HG02623 (cell line): ENCODE measurements around the gene ORM1.
A peak's percentile ranks its signal among the peaks of the same experiment; 100 is the strongest.

Source experiments
- ATAC-seq: cut with Tn5 transposase; IDR thresholded peaks from one replicate; pipeline ENCODE4 v1.9.1; 2021; ENCODE audit warnings: moderate library complexity; ENCODE audit not compliant: unreplicated experiment

The ORM1 gene

GRCh38 chr9:114341152-114341830 lies 18.4 kb downstream of the ORM1 start:
- ATAC-seq, result no peak

GRCh38 chr9:114341991-114342390 lies 19.1 kb downstream of the ORM1 start:
- ATAC-seq, result no peak

DNA sequence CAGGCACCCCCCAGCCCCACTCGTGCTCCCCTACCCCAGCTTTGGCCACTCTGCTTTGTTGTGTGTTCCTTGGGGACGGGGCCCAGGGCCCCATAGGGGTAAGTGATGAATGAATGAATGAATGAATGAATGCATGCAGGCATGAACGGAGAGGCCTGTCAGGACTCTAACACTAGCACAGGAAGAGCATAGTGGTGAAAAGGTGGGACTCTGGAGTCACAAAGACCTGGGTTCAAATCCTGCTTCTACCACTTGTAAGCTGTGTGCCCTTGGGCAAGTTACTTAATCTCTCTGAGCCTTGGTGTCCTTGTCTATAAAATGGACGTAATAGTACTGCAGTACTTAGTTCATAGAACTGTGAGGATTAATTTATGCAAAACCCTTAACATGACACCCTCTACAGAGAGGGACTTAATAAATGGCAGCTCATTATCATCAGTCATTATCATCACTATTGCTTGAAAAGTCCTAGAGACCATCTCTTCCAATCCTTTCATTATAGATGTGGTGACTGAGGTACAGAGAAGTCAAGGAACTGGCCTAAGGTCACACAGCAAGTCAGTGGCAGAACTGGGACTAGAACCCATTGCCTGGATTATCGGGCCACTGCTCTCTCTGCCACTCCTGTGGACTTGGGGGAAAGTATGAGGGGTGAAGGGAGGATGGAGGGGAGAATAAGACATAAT lies 20.0 kb downstream of the ORM1 start:
- no peak for ATAC-seq

DNA sequence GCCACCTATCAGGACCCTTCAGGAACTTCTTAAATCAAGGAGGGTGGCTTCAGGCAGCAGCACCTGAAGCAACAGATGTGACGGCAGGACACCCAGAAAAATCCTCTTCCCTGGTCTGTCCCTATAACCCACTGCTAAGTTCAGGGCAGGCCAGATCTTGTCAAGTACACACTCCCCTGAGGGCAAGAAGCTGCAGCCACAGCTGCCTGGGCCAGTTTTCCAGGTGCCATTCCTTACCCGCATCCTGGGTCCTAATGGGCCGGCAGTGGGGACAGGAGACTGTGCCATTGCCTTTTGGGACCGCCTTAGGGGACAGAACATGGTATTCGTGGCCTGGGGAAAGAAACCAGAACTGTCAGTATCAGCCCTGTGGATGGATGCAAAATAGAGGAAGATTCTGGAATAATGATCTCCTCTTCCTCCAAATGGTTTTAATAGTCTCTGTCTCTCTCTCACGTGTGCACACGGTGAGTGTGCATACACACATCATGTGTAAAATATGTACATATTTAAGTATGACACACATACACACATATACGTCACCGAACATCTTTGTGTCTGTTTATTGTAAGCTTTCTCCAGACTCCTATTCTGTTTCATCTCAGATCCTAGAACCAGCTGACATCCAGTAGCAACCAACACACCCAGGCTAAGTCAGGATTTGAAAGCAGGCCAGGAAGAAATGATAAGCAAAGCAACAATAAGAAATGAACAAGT lies 20.7 kb downstream of the ORM1 start:
- no peak for ATAC-seq

DNA sequence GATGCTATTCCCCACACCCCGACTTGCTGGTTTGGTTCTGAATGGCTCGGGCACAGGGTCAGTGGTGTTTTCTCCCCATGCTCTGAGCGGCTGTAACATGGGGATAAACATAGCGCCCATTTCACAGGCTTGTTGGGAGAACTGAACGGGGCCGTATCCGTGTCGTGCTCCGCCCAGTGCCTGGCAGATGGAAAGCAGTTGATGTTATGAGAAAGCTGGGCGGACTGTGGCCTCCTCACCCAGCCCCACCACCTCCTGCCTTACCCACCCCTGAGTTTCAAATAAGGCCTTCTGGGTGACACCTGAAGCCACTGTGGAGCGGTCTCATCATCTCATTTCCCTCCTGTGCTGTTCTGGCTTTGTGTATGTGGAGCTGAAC lies 21.3 kb downstream of the ORM1 start:
- ATAC-seq, result no peak

GRCh38 chr9:114344692-114345091 lies 21.8 kb downstream of the ORM1 start:
- ATAC-seq, result no peak

DNA sequence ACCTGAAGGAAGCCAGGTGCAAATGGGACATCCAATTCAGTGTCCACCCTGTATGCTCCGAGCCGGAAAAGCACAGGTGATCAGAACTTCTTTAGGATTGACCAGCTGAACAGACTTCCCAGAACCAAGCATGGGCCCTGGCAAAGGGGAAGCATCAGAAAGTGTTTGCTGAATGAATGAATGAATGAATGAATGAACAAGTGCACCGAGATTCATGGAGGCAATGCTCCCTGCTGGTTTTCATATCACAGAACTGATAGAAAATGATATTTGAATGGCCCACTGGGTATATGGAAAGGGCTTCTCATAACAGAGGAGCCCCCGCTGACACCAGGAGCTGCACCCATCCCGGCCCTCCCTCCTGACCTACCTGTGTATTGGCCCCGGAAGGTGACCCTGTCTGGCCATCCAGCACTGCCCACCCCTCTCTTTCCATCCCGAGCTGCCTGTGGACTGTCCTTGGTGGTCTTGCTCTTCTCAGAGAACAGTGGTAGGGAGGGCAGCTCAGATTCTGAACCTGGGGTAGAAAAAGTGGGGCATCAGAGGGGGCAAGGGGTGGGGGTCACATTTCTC lies 22.7 kb downstream of the ORM1 start:
- ATAC-seq, result no peak

DNA sequence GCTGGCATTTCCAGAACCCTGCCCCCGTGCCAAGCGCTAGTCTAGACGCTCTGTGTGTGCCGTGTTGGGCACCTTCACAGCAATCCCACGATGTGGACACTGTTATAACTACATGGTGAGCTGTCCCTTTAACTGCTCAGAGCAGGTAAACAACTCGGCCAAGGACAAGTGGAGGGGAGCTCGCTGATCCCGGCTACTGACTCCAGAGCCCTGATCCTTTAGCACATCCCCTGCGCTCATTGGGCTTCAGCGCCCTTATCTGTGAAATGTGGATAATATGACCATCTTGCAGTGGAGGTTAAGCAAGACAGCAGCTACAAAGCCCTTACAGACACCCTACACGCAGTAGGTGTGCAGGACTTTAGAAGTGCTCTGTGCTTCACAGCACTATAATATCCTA lies 23.2 kb downstream of the ORM1 start:
- no peak for ATAC-seq

GRCh38 chr9:114347675-114348074 lies 24.8 kb downstream of the ORM1 start:
- ATAC-seq, result no peak

GRCh38 chr9:114348261-114348905 lies 25.5 kb downstream of the ORM1 start:
- no peak for ATAC-seq

DNA sequence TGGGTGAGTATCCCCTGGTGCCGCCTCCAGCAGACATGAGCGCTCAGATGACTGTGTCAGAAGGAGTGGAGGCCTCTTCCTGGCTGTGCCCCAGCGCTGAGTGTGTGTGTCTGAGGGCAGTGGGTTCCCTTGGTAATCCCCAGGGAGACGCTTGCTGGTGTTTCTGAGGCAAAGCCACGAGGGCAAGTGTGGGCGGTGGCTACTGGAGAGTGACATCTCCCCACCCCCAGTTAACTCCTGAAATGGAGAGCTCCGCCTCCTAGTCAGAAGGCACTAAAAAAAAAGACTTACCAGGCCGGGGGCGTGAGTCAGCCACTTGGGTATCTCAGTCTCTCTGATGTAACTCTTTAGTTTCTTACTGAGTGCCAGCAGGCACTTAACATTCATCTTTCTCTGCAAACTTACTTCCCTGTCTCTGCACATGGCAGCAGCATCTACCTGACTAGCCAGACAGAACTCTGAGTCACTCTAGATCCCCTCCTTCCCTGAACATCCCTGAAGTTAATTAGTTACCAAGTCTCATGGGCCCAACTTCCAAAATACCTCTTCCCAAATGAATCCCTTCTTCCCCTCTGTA lies 26.1 kb downstream of the ORM1 start:
- ATAC-seq, result peak; percentile 84

DNA sequence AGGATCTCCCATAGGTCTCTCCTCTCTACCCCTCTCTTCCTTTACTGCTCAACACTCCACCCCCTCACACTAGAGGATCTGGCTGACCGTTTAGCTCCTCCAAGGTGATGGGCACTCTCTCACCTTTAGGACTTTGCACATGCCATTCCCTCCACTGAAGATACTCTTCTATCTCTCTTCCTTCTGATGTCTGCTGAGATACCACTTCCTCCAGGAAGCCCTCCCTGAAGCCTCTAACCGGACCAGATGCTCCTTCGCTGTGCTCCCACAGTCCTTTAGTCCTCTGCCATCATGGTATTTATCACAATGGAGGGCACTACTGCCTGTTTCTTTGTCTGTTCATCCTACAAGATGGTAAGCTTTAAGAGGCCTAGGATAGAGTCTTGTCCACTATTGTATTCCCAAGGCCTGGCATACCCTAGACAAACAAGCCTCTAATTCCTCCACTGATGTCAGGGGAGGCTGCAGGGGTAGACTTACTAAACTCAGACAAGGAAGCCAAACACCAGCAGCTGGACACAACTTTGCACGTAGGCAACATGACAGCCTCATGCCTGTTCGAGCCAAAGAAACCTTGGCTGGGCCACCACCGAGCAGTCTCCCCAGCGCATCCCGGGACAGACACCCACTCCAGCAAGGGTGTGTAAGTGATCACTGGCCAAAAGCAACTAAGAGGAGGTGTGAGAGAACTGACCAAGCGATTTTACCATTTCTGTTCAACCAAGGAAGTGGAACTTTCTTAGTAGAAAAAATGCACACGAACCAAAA lies 27.0 kb downstream of the ORM1 start:
- no peak for ATAC-seq

GRCh38 chr9:114350636-114351401 lies 27.9 kb downstream of the ORM1 start:
- no peak for ATAC-seq

GRCh38 chr9:114351932-114352331 lies 29.0 kb downstream of the ORM1 start:
- no peak for ATAC-seq

DNA sequence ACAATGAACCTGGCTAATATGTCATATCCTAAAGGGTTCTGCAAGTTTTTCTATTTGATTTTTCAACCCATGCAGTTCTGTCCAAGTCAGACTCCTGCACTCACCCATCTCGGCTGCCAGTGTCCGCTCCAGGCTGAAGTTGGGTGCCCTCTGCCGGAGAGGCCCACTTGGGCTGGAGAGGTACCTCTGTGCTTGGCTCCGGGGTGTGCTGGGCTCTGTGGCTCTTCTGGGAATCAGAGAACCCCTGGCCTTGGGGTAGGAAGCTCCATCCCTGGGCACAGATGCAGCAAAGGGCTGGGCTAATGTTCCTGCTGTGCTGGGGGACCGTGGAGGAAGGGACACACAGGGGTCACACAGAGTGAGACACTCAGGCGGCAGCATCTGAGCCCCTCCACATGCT lies 32.9 kb downstream of the ORM1 start:
- no peak for ATAC-seq

- no peak for ATAC-seq
Measured at GRCh38 chr9:114356792-114357191, 33.9 kb downstream of the ORM1 start.

- ATAC-seq, result no peak
Measured at GRCh38 chr9:114357360-114357759, 34.5 kb downstream of the ORM1 start.

GRCh38 chr9:114357911-114358328 lies 35.0 kb downstream of the ORM1 start:
- no peak for ATAC-seq

DNA sequence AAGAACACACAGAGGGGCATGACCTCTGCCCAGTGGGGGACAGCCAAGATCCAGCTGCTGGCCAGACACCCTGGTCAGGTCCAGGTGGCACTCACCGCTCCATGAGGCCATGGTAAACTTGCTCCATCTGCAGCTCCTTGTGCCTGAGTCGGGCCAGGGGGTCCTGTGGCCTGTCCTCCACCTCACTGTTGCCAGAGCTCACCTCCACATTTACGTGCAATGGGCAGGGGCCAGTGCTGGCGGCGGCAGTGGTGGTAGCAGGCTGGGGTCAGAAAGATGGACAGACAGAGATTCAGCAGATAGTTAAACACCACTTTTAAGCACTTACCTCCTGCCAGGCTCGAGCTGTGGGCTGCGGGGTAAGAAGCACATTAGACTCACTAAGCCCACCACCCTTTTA lies 36.9 kb downstream of the ORM1 start:
- ATAC-seq, result no peak
